GM19193 (cell line): ENCODE results near the gene SASH1.

Source experiments
- POLR2A ChIP-seq: IDR thresholded peaks from 4 replicates; pipeline ENCODE4 v1.6.1; 2011; ENCODE audit not compliant: insufficient read depth, insufficient read length; ENCODE audit errors: extremely low read depth

Gene SASH1

DNA sequence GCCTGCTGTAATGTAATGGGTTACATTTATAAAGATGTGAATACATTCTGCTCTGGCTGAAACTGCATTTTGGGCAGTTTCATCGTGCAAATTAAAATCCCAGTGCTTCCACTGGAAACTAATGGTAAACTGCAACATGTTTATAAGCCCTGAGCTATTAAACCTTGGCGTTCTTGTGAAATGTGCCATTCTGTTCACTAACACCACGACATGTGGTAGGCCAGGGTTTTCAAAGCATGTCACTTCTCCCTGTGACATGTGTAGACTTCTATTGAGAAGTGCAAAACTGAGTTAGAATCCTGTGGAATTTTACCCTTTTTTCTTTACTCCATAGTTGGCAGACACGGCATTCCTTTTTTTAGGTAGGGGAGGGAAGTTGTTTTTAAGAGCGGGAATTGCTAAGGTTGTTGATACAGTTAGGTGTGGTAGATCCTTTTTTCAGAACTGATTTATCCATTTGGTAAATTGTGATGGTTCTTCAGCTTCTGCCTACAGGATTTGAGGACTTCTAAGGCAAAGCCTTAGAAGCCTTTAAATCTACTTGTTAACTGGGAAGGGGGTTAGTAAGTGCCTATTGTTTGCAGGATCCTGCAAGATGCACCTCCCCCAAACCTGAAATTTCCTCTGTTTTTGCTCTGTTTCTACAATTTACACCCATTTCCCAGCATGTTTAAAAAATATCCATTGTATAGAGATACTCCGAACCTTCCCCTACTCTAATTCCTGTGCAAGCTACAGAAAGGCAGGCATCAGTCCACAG, 4.2 kb downstream of the SASH1 start:
- no peak for TF ChIP-seq POLR2A

DNA sequence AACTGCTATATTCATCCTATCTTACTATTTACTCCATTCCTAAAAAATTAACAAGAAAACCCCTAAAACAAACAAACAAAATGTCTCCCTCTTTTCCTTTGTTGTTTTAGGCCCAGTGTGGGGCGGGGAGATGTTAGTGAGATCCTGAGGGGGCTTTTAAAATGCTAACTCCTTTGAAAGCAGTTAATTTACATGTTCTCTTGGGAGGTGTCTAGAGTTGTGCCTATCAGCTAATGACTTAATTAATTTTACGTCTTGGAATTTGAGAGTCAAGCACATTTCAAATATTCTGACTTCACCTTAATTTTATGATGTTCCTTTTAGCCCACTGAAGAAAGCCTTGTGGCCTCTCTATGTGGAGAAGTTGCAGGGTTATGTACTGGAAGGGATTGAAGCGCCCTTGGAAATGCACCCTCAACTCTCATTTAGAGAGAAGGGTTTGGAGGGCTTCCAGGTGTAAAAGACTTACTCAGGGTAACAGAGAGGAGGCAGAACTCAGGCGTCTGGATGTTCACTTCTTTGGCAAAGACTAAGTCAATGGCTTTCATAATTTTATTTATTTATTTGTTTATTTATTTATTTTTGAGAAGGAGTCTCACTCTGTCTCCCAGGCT, 4.9 kb downstream of the SASH1 start:
- TF ChIP-seq POLR2A: no peak

DNA sequence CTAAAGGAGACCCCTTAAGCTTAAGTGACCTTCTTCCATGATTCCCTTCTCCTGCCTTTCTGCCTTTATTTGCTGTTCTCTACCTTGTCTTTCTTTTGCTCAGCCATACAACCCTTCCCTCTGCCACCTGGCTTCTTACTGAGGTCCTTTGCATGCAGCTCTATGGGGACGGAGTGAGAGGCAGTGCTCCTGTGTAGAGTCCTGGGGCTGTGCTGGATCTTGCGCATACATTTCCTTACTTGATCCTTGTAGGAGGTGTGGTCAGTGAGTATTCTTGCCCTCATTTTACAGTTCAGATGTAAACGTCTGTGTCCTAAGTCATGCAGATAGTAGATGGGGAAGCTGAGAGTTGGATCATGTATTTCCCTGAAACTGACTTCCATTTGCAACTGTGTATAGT, 5.7 kb downstream of the SASH1 start:
- no peak for TF ChIP-seq POLR2A

DNA sequence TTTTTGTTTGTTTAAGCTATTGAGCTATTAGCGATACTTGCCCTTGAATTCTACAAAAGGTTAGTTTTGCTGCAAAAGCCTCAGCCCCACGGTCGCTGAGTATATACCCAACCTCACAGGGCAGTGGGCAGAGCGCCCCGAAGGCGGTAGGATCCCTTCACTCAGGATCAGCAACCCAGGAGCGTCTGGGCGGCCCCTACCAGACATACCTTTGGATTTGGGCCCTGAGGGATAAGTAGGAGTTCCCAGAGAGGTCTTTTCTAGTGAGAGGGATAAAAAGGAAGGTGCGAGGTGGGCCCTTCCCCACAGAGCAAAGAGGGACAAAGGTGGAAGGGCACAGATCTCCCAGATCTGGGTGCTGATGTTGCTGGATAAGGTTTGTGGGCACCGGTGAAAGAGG, 6.1 kb downstream of the SASH1 start:
- TF ChIP-seq POLR2A: no peak

DNA sequence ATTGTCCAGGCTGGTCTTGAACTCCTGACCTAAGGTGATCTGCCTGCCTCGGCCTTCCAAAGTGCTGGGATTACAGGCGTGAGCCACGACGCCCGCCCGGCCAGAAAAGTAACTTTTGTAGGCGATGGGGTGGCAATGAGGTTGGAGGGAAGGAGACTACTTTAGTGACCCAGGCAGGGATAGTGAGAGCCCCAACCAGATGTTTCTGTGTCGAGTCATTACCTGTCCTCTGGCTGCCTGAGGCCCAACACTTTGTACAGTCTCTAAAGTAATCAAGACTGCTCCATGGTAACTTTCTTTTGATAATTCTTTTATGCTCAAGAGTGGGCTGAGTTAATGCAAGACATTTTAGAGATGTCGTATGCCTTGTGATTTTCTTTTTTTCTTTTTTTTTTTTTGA, 6.8 kb downstream of the SASH1 start:
- no peak for TF ChIP-seq POLR2A

DNA sequence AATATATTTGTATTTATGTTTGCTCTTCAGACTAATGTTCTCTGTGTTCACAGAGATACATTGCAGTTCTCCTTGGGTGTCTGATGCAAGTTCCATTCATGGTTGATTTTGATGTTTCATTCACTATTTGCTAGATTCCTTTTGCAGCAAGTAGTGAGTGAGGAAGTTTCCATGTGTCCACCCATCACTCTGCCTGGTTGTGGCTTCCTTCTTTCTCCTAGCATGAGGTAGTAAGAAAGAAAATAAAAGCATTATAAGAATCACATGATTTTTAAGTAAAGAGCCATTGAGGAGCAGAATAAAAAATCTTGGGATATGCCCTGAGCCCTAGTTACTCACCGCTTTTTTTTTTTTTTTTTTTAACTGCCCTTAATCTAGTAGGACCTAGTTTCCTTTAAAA, 8.7 kb downstream of the SASH1 start:
- no peak for TF ChIP-seq POLR2A

DNA sequence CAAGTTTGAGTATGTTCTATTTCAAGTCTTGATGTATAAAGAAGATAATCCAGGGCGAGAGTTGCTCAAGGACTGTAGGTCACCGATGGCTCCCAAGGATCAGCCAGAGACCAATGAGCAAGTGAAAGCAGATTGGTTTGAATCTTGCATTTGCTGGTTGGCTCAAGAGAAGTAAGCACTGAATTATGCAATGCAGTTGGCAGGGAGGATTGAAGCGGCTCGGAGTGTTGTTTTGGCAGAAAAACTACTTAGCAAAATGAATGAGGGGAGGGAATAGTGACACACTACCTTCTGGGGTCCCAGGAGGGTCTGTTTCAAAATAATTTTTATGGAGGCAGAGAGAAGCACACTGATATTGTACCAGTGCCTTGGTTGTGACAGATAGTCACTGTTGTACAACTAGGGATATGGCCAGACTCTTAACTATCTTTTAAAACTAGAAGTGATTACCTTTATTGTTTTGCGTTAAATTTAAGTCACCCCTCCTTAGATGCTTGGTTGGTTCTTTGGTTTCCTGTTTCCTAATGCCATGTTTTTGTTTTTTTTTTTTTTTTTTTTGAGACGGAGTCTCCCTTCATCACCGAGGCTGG, 15.7 kb downstream of the SASH1 start:
- no peak for TF ChIP-seq POLR2A

DNA sequence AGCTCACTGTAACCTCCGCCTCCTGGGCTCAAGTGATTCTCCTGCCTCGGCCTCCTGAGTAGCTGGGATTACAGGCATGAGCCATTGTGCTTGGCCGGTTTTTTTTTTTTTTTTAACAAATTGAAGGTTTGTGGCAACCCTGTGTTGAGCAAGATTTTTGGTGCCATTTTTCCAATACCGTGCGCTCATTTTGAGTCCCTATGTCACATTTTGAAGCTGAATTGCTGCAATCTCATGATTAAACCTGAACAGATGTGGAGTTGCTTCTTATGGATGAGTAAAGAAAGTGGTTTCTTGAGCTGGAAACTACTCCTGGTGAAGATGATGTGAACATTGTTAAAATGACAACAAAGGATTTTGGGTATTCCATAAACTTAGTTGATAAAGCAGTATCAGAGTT, 16.6 kb downstream of the SASH1 start:
- TF ChIP-seq POLR2A: no peak

DNA sequence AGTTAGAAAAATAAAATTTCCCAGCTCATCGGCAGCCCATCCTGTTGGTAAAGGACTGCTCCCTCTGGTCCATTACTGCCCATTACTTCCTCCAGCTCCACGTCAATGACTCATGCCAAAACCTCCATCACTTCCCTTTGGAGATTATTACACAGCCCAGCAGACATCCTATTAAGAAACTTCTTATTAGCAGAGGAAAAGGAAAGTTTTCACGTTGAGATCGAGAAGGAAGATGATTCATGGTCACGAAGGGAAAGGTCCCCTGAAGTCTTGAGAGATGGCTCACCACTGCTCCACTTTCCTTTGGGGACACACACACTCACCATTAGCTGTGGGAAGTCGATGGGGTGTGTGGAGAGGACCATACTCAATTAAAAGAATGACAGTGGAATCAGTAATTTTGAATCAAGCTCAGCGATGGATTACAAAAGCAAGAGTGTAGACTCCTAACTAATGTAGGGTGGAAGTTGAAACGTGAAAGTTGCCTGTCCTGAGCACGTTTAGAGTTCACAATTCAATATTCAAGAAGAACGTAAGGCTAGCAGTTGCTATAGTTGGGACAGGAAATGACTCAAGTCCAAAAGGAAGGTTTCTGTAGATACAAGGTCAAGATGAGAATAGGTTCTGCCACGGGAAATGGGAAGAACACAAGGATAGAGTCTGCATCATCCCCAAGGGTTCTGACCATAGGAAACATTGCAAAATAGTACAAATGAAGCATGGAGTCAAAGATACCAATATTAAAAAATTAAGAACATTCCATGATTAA, 21.6 kb downstream of the SASH1 start:
- no peak for TF ChIP-seq POLR2A

DNA sequence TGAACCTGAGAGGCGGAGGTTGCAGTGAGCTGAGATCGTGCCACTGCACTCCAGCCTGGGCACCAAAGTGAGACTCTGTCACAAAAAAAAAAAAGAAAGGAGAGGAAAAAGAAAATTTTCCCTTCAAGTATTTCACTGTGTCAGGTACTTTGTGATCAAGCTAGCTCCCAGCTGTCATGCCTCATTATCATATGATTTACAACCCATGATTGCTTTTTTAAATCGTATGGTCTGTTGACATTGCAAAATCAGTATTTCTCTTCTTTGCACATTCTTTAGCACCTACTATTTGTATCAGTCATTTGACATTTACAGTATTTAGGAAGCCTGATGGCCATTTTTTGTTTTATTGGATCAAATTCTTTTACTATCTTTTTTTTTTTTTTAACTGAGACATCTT, 22.4 kb downstream of the SASH1 start:
- no peak for TF ChIP-seq POLR2A

DNA sequence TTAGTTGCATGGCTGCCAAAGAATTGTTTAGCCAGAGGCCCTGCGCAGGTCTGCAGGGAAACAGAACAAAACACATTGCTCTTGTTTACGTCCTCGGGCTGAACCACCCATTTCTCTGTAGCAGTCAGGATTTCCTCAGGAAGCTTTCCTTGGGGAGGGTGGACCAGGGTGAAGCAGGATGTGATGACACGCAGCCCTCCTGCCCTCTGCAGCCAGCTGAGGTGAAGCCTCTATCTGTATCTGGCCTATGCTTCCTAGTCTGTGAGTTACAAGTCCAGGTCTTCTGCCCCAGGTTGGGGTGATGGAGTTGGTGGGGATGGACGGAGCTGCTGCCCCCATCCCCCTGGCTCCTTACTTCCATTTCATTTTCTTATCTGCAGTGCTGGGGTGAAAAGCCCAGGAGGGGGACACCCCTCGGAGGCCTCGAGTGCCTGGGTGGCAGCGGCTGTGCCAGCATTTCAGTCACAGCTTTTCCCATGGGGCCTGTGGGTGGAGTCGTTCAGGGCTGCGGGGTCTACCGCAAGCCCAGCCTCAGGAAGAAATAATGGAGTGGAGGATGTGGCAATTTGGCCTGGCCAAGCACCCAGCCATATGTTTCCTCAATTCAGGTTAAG, 24.9 kb downstream of the SASH1 start:
- no peak for TF ChIP-seq POLR2A

DNA sequence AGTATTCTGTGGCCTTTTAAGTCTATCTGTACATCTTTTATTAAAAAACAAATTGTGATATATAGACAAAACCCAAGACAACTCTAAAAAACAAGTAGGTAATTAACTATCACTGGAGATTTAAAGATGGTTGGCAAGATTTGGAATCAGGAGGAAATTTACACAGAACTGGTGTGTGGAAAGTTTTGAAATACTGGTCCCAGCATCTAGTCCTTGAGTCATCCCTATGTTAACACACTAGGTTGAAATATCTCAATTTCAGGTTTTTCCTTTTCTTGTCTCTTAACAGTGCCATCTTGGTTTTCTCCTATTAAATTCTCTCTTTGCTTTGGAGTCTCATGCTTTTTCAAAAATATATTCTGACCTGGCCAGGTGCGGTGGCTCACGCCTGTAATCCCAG, 27.5 kb downstream of the SASH1 start:
- no peak for TF ChIP-seq POLR2A

DNA sequence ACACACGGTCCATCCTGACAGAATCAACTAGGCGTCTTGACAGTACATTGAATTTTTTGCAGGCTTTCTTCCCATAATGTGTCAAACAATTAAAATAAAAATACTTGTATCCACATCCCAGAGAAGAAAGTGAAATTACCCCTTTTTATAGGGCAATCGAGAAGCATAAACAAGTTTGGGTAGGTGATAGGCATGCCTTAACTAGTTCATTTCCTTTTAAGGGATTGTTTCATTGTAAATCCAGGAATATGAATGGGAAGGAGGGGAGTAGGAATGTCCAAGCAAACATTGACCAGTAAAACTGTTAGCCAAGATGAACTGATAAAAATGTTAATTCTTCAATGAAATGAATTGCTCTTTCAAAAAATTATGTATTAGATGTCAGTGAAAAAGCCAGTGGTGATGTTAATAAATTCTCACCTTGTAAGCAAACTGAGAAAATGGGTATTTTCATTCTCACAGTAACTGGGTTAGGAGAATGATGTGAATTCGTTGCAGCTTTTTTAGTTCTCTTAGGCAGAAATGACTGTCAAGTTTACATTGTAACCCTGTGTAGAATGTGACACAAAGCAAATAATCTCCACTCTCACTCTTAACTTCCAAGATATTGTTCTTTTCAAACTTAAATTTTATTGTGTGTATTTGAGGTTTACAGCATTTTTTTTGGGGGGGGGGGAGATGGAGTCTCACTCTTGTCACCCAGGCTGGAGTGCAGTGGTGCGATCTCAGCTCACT, 31.6 kb downstream of the SASH1 start:
- TF ChIP-seq POLR2A: no peak

DNA sequence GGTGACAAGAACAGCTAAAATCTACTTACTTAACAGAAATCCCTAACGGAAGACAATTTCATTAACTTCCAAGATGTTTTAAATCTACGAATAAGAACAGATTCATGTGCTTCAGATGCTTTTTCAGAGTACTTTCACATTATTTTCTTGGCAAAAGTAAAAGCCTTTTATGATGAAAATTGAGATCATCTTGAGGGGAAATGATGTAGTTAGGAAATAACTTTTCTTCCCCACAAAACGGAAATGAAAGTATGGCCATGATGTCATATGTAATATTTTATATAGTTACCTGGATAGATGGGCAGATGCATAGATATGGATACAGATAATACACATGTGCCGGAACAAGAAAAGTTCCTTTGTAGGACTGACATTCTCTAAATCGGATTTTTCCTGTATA, 32.8 kb downstream of the SASH1 start:
- TF ChIP-seq POLR2A: no peak
